LNCaP clone FGC (cell line): ENCODE data around the gene DDC.

Experiments
- DNase-seq: peaks from one replicate; pipeline ENCODE4 v3.0.0-alpha.2; 2011; ENCODE audit warnings: low read depth
- H3K4me3 ChIP-seq: 2 replicates; pipeline ENCODE4 v1.5.1; 2011; ENCODE audit warnings: mild to moderate bottlenecking, low read depth, low read length, control low read depth
- TF ChIP-seq, protein P1 (sequence below): IDR thresholded peaks from 2 replicates; pipeline ENCODE4 v1.5.1; 2012; ENCODE audit warnings: mild to moderate bottlenecking; ENCODE audit not compliant: control insufficient read depth, insufficient read depth; ENCODE audit errors: extremely low read depth

The DDC gene

DNA sequence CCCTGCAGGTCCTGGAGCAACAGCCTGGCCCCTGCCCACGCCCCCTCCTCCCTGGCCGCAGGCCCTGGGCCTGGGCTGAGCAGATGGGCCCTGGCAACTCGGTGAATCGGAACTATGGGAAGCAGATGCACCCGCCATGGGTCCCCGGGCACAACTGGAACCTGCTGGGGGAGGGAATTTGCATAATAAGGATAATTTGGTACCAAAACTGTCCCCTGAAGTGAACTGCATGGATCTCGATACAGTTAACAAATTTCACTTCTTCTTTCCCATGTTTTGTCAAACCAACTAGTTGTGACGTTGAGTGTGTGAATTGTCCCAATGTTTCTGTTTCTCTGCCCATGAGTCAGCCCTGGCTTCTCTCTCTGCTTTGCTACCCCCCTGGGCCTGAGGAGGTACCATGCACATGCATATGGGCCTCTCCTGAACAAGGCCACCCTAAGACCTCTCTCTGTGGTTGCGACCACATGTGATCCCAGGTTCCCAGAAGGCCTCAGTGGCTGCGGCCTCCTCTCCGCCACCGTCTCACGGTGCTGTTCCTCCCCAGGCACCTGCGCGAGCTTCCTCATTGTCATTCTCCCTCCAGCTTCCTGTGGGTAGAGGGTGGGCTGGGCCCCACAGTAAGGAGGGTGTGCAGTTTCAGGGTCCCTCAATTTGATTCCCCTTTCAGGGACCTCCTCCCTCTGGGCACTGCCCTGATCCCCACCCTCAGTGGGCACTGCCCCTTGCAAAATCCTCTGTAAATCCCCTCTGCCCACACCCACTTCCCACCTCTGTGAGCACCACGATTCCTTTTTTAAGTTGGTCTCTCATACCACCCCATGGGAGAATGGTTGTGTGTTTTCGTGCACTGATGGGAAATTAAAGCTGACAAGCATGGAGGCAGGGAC is 155.1 kb downstream of the DDC start:
- H3K4me3 ChIP-seq = no peak overlapping the region
- TF ChIP-seq, protein P1, sequence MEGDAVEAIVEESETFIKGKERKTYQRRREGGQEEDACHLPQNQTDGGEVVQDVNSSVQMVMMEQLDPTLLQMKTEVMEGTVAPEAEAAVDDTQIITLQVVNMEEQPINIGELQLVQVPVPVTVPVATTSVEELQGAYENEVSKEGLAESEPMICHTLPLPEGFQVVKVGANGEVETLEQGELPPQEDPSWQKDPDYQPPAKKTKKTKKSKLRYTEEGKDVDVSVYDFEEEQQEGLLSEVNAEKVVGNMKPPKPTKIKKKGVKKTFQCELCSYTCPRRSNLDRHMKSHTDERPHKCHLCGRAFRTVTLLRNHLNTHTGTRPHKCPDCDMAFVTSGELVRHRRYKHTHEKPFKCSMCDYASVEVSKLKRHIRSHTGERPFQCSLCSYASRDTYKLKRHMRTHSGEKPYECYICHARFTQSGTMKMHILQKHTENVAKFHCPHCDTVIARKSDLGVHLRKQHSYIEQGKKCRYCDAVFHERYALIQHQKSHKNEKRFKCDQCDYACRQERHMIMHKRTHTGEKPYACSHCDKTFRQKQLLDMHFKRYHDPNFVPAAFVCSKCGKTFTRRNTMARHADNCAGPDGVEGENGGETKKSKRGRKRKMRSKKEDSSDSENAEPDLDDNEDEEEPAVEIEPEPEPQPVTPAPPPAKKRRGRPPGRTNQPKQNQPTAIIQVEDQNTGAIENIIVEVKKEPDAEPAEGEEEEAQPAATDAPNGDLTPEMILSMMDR = no peak
- DNase-seq = no peak
